GM19395 (cell line): ENCODE data around the gene ANTXRL.
"Not testable (repeated sequence)": the region's sequence is repeated elsewhere in the genome, so short reads cannot be mapped to it uniquely, and the experiment has no call there.

Source experiments
- ATAC-seq: cut with Tn5 transposase; IDR thresholded peaks from one replicate; pipeline ENCODE4 v1.9.1; 2021; ENCODE audit warnings: mild to moderate bottlenecking, moderate library complexity; ENCODE audit not compliant: unreplicated experiment

The ANTXRL gene

DNA sequence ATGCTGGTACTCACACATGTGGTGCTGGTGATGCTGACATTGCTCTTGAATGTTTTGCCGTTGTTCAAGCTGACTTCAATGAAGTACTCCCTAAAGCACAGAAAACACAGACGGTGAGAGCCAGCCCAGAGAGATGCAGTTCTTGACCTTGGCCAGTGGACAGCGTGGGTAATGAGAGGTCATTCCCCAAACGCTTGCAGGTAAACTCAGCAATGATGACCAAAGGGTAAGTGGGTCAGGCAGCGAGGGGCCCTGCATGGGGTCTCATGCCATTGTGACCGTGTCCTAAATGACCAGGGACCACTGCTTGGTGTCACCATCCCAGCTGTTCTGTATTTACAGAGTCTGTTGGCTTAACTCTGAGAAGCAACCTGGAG is 32.8 kb upstream of the ANTXRL start:
- ATAC-seq: no peak

DNA sequence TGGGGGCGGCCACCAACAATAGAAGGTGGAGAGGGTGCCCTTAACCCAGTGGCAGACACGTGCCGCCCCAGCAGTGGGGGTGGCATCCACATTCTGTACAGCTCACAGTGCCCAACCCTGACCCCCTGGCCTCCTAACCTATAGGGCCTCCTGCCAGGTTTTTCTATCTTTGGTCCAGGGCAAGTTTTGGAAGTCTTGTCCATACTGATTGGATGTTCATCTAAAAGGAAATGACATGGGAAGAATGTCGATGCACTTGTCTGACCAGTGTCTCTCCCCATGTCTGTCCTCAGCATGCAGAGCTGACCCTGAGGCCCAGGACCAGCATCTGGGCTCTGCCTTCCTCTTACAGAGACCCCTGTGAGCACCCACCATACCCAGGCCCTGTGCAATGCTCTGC is 32.3 kb upstream of the ANTXRL start:
- no peak for ATAC-seq

DNA sequence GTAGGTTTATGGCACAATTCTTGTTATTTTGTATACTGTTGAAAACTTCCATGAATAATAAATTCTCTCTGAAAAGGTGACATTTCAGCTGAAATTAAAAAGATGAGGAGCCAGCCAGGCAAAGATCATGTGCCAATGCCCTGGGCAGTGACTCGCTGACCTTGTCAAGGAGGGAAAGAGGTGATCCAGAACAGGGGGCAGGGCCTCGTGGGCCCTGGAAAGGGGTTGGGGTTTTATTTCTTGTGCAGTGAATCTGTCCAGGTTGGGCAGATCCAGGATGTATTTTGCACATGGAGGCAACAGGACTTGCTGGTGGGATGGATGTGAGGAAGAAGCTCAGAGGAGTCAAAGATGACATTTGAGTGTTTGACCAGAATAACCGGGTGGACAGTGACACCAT is 31.6 kb upstream of the ANTXRL start:
- not testable (repeated sequence) for ATAC-seq

DNA sequence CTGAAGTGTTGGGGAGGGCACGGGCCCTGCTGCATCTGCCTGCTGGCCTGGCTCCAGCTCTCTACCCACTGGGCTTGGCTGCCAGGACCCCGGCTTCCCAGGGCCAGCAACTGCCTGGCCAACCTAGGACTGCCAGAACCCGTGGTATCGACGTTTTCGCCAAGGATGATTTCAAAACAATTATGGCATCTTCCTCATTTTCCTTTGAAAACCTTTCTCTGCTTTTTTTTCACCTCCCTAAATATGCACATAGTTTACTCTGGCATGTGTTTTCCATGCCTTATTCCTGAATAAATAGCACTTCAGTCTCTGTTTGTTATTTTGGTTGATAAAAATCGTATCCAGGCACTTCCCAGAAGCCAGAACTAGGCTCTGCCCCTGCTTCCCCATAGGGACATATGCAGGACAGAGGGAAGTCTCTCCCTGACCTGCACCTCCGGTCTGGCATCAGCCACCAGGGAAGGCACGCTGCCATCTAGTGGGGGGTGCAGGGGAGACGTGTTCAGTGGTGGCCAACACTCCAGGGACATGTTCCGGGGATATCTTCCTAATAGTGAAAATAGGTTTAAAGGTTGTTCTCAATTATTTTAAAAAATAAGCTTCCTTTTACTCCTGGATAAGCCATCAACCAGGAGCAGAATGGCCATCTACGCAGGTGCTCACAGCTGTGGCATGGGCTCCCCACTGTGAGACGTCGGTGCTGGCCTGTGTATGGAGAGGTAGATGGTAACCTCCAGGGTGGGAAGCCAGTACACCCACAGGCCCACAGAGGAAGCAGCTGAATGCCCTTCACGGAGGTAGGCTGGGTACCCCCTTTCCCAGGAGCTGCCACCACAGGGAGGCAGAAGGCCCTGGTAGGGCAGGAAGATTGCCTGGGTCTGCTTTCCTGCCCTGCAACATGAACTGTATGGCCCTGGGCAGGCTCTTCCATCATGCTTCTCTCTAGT is 30.7 kb upstream of the ANTXRL start:
- ATAC-seq: no peak

DNA sequence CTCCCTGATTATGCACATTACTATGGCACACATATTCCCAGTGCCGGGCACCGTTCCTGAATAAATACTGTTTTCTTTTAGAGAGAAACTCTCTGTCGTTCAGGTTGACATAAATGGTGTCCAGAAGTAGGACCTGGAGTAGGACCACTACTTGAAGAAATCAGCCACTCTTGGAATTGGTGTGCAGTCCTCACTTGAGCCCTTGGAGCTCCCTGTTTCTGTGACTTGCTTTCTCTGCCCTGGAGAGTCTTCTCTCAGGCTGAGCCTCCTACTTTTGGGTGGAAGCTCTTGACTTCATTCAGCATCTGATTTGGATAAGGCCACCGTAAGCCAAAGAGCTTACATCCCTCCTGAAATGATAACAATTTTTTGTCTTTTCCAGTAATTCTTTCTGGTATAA is 29.7 kb upstream of the ANTXRL start:
- ATAC-seq: no peak

DNA sequence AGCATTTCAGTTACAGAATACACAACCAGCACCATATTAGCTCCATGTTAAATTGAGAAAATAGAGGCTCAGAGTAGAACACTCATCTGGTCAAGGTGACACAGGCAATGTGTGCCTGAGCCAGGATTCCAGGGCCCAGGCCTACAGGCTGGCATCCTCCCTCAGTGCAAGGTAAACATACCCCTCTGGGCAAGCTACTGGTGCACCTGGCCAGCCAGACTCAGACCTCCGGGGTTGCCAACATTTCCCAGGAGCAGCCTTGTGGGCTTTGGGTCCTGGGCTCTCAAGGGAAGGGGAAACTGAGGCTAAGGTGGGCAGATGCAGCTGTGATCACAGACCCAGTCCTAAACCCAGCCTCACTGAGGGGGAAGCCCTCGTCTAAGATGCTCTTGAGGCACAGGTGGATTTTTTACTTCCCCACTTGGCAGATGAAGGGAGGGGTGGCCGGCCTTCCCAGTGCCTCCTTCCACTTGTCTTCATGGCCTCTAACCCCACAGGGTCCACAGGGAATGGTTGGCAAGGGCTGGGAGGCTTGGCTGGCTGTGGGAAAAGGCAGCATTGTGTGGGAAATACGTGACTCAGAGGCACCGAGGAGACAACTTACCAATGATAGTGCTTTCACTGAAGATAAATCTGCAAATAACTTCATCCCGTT is 23.8 kb upstream of the ANTXRL start:
- not testable (repeated sequence) for ATAC-seq

DNA sequence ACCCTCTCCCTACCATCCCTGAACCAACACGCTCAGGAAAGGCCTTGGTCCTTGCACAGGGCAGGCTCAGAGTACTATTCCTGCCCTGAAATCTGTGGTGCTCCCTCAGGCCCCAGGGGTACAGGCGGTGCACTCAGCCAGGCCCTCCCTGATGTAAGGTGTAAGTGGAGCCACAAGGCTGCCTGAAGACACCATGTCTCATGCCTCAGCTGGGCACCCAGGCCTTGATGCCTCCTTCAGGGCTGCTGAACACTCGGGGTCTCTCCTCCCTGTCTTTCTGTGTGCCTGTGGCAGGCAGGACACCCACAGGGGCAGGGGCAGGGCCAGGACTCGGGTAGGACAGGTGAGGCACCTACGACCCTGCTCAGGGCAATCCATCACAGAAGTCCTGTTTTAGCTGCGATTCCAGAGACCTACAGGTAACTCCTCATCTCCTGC is 22.9 kb upstream of the ANTXRL start:
- no peak for ATAC-seq

DNA sequence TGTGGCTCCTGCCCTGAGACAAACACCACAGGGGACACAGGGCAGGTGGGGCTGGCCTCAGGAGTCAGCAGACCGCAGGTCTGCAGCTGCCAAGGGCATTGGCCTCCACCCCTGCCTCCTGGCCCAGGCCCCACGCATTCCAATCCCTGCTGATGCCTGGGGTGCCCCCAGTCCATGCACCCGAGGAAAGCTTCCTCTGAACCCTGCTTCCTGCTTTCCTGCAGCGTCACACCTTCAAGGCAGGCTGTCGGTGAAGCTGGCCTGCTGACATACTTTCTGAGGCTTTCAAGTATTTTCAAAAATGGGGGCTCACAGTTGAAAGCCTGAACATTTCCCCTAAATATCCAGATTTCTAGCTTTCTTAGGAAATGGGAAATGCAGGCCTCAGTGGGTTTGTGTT is 22.5 kb upstream of the ANTXRL start:
- ATAC-seq: no peak

DNA sequence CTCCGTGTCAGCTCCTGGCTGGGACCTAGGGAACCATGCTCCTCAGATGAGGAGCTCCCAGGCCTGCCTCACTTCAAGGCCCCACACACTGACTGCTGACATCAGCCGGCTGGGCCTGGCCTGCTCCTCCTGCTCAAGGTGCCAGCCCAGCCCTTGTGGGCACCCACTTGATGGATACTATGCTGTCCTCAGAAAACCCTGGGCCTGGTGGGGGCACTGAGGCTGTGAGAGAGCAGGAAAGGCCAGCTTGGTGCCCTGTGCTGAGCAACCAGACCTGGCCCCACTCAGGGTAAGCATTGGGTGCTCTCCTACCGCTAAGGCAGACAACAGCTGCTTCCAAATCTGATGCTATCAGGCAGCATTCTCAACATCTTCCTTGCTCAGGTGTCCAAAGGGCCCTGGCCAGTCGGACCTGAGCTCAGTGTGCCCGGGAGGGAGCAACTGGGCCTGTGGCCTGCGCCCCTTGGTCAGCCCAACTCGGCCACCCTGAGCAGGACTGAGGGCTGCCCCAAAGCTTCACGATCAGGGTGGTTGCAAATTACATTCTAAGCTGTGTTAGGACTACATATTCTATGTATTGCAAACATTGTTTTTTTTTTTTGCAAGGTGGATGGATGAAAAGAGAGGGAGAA is 21.9 kb upstream of the ANTXRL start:
- no peak for ATAC-seq

DNA sequence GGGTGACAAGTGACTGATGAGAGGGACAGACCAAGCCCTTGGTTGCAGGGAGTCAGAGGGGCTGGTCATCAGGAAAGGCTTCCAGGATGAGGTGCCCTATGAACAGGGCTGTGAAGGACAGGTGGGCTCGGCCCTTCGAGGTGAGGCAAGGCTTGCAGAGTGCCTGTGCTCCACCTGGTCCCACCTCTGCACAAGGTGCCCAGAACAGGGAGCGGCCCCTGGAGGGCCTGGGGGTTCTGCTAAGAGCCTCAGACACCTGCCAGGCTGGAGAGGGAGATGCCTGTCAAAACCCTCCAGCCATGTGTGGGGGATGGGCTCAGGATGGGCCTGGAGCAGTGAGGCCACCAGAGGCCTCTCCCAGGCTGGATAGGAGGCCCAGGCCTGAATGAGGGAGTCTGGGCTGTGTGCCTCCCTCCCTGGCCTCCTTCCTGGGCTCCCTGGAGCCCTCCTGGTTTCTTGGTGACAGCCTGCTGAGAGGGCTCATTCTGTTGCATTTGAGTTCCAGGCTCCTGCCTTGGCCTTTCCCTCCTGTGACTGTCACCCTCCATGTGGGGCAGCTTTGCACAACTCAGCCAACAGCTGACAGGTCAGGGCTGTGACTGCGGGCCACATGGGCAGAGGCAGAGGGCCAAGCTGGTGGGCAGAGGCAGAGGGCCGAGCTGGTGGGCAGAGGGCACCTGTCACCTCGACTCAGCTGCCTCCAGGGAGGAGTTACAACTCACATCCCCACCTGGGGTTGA is 21.1 kb upstream of the ANTXRL start:
- ATAC-seq: not testable (repeated sequence)

DNA sequence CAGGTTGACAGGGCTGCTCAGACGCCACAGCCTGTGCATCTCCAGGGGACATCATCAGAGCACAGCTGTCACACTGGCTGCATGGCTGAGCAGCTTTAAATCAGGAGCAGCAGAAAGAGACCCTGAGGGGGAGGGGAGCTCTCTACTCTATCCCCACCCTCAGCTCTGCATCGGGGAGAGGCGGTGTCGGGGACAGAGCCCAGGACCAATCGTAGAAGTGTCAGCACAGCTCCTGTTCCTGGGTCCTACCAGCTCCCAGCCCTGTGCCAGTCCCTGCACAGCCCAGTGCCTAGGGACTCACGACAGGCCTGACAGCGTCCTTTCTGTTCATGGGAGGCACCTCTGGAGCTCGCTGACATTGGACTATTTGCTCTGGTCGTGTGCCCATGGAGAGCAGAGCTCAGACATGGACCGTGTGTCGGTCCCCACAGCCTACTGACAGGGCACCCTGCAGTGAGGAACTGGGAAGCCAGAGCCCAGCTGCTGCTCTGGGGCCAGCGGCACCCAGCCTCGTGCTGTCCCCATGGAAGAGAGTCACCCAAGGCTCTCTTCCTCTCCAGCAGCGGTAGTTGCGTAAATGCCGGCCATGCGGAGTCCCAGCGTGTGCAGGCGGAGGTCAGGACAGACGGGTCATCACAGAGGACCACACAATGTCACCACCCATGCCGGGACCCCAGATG is 20.4 kb upstream of the ANTXRL start:
- ATAC-seq: no peak

DNA sequence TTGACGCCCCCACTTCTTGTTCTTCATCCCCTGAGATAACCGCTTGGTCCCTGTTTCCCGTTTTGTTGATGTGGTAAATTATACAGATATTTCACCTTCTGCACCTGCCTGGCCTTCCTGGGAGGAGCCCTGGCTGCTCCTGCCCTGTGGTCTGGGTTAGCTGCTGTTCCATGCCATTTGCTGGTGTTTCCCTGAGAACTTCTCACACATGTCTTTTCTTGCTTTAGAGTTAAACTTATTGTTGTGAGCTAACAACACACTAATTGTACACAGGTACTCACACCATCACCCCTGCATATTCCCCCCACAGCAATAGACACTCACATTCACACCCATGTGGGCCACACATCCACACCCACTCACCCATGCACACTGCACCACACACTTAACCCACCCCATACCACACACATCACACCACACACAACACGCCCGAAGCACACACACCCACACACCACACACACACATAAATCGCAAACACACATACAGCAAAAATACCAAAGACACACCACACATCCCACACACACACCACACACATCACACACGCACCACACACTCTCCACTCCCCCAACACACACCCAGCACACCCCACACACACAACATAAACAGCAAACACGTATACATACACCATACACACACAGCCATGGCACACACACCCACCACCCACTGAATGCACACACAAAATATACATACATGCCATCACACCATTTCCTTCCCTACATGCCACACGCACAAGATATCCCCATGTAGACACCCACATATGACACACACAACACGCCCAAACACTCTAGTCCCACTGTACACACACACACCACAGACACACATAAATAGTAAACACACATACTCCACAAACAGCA is 19.4 kb upstream of the ANTXRL start:
- ATAC-seq: no peak

DNA sequence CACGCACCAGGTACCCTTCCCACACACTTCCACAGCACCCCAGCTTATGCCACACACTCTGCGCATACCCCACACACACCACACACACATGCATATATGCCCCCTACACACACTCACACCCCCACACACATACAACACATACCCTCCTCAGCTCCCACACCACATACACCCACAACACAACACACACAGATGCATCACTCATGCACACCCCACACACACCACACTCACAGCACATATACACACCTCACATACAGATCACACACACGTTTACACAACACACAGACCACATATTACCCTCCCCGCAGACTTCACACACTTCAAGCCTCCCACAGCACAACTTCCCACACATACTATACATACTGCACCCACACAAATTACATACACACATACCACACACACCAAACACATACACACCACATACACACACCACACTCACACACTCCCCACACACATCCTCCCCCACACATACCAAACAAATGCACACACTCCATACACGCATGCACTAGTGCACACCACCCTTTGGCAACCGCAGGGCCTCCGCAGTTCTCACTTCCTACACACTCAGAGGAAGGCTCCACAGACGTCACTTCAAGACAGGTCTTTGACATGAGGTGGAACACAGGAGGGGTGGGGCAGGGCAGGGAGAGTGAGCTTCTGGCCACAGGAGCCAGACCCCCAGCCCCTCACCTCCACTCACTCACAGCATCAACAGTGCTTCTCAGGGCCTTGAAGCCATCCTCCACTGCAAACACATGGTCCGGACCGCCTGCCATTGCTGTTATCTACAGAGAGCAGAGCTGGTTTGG is 18.5 kb upstream of the ANTXRL start:
- peak; percentile 88 for ATAC-seq

DNA sequence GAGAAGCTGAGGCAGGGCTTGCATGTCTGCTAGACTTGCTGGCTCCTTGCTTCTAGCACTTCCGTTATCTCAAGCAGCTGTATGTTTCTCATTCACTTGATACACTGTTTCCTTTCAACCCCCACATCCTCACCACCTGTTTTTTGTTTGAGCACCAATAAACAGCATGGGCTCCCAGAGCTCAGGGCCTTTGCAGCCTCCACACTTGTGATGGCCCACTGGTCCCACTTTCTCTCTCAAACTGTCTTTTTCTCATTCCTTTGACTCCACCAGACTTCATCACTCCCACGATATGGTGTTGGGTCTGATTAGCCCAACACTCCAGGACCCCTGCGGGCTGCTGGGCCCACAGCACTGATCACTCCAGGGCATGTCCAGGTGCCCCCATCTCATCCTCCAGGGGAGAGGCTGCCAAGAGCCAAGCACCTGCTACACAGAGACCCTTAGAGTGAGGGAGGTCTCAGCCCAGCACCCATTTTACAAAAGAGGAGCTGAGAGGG is 17.2 kb upstream of the ANTXRL start:
- ATAC-seq: peak; percentile 39

DNA sequence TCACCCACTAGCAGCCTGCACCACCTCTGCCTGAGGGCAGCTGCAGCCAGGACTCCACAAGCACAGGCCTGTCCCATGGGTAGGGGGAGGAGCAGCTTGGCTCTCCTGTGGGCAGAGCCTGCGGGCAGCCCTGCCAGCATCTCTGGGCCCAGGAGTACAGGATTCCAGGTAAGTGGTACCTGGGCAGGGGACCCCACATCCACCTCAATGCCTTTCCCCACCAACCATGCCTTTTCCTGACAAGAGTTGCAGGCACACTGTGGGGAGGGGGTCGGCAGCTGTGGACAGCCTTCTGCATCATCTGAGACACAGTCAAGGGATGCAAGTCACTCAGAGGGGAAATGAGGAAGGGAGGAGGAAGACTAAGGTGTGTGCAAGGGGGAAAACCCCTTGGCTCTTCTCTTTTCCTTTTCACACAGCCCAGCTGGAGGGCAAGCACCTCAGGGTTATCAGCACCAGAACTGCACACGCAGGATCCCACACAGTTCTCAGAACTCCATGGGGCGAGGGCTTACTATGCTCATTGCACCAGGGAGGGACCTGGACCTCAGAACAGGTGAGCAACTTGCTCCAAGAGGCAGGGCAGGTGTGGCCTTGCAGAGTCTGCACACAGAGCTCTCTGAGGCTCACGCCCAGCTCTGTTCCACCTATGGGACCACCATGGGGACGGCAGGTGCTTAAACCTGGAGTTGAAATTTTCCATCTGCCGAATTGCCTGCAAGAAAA is 16.5 kb upstream of the ANTXRL start:
- ATAC-seq: no peak

DNA sequence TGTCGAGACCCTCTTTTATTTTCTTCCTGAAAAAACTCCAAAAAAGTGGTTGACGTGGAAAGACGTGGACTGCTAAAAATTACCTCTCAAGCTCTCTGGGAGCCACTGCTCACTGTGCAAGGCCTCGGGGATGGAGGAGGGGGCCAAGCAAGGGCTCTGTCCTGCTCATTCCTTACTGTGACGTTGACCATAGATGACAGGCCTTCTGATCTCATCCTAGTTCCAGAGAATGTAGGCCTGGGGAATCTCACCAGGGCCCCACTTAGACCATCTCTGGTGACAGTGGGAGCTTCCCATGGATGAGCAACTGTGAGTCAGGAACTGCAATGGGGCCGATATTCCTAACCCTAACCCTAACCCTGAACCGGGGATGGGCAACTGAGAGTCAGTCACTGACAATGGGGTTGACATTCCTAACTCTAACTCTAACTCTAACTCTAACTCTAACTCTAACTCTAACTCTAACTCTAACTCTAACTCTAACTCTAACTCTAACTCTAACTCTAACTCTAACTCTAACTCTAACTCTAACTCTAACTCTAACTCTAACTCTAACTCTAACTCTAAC is 15.8 kb upstream of the ANTXRL start:
- ATAC-seq: not testable (repeated sequence)

DNA sequence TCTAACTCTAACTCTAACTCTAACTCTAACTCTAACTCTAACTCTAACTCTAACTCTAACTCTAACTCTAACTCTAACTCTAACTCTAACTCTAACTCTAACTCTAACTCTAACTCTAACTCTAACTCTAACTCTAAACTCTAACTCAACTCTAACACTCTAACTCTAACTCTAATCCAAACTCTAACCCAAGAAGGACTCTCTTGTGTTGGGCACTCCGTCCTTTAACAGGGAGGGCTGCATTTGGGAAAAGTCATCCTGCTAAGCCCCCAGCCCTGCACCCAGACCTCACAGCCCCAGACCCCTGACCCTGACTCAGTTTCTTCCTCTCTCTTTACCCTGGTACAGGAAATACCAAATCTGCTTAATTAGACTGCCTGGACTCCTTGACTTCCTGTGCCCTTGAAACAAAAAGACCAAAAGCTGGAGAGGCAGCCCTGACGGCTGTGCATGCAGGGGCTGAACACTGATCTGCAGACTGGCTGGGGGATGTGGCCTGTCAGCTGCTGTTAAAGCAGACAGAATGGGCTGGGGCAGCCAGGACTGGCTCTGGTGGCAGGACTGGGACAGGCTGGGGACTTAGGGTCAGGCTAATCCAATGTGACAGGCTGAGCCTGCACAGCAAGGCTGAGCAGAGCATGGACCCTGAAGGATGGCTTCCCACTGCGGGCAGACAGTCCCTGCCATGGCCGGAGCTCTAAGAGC is 14.8 kb upstream of the ANTXRL start:
- ATAC-seq: not testable (repeated sequence)
